SH-SY5Y (cell line): ENCODE measurements around the gene HAVCR1.

Experiments
- GATA2 ChIP-seq: IDR thresholded peaks from 2 replicates; pipeline ENCODE4 v1.6.1; 2011; ENCODE audit warnings: mild to moderate bottlenecking, low read depth, low read length
- GATA3 ChIP-seq: IDR thresholded peaks from 2 replicates; pipeline ENCODE4 v1.6.1; 2011; ENCODE audit warnings: low read depth, mild to moderate bottlenecking, low read length, moderate library complexity

GRCh38 chr5:157107508-157107907 lies 48.6 kb upstream of the HAVCR1 start:
- no peak for TF ChIP-seq GATA2
- no peak for TF ChIP-seq GATA3
